Measurements from ENCODE around the gene CRHR2. TPM values are rescaled to one million over a fixed set of nuclear protein-coding genes. Genes with fewer than 3 reads are reported as not detected.

CRHR2 gene
- total RNA-seq, 1 experiment from 2014 or later, result 0.22 TPM

- TF ChIP-seq ZNF423 (CRISPR knock-in tag; IDR thresholded peaks at IDR 0.05) (peak; percentile 60), SP1 (CRISPR knock-in tag; conservative IDR thresholded peaks at IDR 0.05) (peak; percentile 57; the same call in 1 of the 2 replicates), ZNF232 (CRISPR knock-in tag; IDR thresholded peaks at IDR 0.05) (peak; percentile 98), ZNF416 (CRISPR knock-in tag; IDR thresholded peaks at IDR 0.05) (no peak), NR2C2 (CRISPR knock-in tag; IDR thresholded peaks at IDR 0.05) (peak; percentile 75), OVOL2 (CRISPR knock-in tag; IDR thresholded peaks at IDR 0.05; ENCODE audit: borderline replicate concordance) (no peak), ATF3 (CRISPR knock-in tag; conservative IDR thresholded peaks at IDR 0.05) (0 out of 2 replicates have a peak, but pooled peaks have one; percentile 26), CREB1 (CRISPR knock-in tag; IDR thresholded peaks at IDR 0.05) (peak; percentile 94), IRF1 (CRISPR knock-in tag; IDR thresholded peaks at IDR 0.05) (peak; percentile 97), ZNF281 (CRISPR knock-in tag; IDR thresholded peaks at IDR 0.05) (peak; percentile 88), TEAD1 (CRISPR knock-in tag; IDR thresholded peaks at IDR 0.05) (peak; percentile 99), FOXK1 (CRISPR knock-in tag; IDR thresholded peaks at IDR 0.05) (peak; percentile 91), ESRRA (CRISPR knock-in tag; IDR thresholded peaks at IDR 0.05; ENCODE audit: borderline replicate concordance) (peak; percentile 95; the same call in 1 of the 2 replicates), JUN (CRISPR knock-in tag; IDR thresholded peaks at IDR 0.05) (peak; percentile 99), ZNF263 (CRISPR knock-in tag; IDR thresholded peaks at IDR 0.05; ENCODE audit: low read depth) (no peak), AFF4 (CRISPR knock-in tag; IDR thresholded peaks at IDR 0.05; ENCODE audit: borderline replicate concordance) (peak; percentile 66; the same call in 1 of the 2 replicates)
- TF ChIP-seq, protein P1, sequence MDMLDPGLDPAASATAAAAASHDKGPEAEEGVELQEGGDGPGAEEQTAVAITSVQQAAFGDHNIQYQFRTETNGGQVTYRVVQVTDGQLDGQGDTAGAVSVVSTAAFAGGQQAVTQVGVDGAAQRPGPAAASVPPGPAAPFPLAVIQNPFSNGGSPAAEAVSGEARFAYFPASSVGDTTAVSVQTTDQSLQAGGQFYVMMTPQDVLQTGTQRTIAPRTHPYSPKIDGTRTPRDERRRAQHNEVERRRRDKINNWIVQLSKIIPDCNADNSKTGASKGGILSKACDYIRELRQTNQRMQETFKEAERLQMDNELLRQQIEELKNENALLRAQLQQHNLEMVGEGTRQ (CRISPR knock-in tag; IDR thresholded peaks at IDR 0.05), result peak; percentile 36; the same call in 1 of the 2 replicates
- TF ChIP-seq, protein P2, sequence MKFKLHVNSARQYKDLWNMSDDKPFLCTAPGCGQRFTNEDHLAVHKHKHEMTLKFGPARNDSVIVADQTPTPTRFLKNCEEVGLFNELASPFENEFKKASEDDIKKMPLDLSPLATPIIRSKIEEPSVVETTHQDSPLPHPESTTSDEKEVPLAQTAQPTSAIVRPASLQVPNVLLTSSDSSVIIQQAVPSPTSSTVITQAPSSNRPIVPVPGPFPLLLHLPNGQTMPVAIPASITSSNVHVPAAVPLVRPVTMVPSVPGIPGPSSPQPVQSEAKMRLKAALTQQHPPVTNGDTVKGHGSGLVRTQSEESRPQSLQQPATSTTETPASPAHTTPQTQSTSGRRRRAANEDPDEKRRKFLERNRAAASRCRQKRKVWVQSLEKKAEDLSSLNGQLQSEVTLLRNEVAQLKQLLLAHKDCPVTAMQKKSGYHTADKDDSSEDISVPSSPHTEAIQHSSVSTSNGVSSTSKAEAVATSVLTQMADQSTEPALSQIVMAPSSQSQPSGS (CRISPR knock-in tag; IDR thresholded peaks at IDR 0.05; ENCODE audit: borderline replicate concordance, low read depth), result peak; percentile 74; the same call in 1 of the 2 replicates
- TF ChIP-seq, protein P3, sequence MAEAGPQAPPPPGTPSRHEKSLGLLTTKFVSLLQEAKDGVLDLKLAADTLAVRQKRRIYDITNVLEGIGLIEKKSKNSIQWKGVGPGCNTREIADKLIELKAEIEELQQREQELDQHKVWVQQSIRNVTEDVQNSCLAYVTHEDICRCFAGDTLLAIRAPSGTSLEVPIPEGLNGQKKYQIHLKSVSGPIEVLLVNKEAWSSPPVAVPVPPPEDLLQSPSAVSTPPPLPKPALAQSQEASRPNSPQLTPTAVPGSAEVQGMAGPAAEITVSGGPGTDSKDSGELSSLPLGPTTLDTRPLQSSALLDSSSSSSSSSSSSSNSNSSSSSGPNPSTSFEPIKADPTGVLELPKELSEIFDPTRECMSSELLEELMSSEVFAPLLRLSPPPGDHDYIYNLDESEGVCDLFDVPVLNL (CRISPR knock-in tag; IDR thresholded peaks at IDR 0.05; ENCODE audit: borderline replicate concordance, low read depth), result peak; percentile 89; the same call in 1 of the 2 replicates
- TF ChIP-seq, protein P4, sequence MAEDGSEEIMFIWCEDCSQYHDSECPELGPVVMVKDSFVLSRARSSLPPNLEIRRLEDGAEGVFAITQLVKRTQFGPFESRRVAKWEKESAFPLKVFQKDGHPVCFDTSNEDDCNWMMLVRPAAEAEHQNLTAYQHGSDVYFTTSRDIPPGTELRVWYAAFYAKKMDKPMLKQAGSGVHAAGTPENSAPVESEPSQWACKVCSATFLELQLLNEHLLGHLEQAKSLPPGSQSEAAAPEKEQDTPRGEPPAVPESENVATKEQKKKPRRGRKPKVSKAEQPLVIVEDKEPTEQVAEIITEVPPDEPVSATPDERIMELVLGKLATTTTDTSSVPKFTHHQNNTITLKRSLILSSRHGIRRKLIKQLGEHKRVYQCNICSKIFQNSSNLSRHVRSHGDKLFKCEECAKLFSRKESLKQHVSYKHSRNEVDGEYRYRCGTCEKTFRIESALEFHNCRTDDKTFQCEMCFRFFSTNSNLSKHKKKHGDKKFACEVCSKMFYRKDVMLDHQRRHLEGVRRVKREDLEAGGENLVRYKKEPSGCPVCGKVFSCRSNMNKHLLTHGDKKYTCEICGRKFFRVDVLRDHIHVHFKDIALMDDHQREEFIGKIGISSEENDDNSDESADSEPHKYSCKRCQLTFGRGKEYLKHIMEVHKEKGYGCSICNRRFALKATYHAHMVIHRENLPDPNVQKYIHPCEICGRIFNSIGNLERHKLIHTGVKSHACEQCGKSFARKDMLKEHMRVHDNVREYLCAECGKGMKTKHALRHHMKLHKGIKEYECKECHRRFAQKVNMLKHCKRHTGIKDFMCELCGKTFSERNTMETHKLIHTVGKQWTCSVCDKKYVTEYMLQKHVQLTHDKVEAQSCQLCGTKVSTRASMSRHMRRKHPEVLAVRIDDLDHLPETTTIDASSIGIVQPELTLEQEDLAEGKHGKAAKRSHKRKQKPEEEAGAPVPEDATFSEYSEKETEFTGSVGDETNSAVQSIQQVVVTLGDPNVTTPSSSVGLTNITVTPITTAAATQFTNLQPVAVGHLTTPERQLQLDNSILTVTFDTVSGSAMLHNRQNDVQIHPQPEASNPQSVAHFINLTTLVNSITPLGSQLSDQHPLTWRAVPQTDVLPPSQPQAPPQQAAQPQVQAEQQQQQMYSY (CRISPR knock-in tag; IDR thresholded peaks at IDR 0.05), result no peak
- TF ChIP-seq, protein P5, sequence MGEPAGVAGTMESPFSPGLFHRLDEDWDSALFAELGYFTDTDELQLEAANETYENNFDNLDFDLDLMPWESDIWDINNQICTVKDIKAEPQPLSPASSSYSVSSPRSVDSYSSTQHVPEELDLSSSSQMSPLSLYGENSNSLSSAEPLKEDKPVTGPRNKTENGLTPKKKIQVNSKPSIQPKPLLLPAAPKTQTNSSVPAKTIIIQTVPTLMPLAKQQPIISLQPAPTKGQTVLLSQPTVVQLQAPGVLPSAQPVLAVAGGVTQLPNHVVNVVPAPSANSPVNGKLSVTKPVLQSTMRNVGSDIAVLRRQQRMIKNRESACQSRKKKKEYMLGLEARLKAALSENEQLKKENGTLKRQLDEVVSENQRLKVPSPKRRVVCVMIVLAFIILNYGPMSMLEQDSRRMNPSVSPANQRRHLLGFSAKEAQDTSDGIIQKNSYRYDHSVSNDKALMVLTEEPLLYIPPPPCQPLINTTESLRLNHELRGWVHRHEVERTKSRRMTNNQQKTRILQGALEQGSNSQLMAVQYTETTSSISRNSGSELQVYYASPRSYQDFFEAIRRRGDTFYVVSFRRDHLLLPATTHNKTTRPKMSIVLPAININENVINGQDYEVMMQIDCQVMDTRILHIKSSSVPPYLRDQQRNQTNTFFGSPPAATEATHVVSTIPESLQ (CRISPR knock-in tag; IDR thresholded peaks at IDR 0.05), result peak; percentile 78; the same call in 1 of the 2 replicates
These were observed 10.3 kb downstream of the CRHR2 start (continued) for GRCh38 chr7:30671793-30672465.
